Measurements from ENCODE around the gene PRDM16.

The PRDM16 gene

GRCh38 chr1:3142236-3142635 is 73.2 kb downstream of the PRDM16 start:
- no peak for DNase-seq

GRCh38 chr1:3142751-3143150 is 73.7 kb downstream of the PRDM16 start:
- DNase-seq = no peak

GRCh38 chr1:3145532-3146325 is 76.7 kb downstream of the PRDM16 start:
- DNase-seq = no peak

DNA sequence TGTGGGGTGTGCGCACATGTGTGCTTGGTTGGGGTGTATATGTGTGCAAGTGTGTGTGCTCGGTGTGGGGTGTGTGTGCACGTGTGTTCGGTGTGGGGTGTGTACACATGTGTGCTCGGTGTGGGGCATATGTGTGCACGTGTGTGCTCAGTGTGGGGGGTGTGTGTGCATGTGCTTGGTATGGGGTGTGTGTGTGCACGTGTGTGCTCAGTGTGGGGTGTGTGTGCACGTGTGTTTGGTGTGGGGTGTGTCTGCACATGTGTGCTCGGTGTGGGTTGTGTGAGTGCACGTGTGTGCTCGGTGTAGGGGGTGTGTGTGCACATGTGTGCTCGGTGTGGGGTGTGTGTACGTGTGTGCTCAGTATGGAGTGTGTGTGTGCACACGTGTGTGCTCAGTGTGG is 77.5 kb downstream of the PRDM16 start:
- DNase-seq = no peak

DNA sequence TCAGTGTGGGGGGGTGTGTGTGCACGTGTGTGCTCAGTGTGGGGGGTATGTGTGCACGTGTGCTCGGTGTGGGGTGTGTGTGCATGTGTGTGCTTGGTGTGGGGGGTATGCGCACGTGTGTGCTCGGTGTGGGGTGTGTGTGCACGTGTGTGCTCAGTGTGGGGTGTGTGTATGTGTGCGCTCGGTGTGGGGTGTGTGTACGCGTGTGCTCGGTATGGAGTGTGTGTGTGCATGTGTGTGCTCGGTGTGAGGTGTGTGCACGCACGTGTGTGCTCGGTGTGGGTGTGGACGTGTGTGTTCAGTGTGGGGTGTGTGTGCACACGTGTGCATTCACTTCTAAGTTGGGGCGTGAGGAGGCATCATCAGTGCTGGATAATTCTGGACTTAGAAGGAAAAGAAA is 77.9 kb downstream of the PRDM16 start:
- DNase-seq = no peak

DNA sequence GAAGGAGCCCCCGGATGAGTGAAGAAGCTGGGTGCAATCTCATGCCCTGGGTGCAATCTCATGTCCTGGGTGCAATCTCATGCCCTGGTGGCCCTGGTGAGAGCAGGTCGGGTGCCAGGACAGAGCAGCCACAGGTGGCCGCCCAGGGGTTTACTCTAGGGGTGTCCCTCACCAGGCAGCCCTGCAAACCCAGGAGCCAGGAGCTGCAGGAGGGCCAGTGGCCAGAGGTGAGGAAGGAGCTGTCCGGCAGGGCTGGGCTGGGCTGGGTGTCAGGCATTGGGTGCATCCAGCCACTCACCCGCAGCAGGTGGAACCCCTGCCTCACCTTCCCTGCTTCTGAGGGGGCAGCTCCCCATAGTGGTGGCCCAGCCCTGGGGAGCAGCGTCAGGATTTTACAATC is 79.2 kb downstream of the PRDM16 start:
- no peak for DNase-seq

GRCh38 chr1:3149277-3149676 is 80.3 kb downstream of the PRDM16 start:
- no peak for DNase-seq

DNA sequence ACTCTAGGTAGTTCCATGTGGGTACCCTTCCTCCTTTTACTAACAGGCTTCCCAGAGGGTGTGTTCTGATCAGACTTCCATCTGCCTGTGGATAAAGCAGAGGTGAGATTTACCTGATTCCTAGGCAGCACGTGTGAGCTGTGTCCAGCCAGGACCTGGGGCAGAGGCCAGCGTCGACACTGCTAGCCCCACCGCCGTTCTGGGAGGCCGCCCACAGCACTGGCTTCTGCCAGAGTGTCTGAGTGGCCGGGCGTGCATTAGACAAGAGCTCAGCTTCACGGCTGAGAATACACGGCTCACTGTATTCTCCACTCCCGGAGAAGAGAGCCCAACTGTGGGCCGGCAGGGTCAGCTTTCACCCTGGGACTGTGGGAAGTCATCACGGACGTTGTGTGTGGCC is 82.5 kb downstream of the PRDM16 start:
- no peak for DNase-seq

- DNase-seq = no peak
These were observed 83.1 kb downstream of the PRDM16 start for GRCh38 chr1:3152143-3152542.

DNA sequence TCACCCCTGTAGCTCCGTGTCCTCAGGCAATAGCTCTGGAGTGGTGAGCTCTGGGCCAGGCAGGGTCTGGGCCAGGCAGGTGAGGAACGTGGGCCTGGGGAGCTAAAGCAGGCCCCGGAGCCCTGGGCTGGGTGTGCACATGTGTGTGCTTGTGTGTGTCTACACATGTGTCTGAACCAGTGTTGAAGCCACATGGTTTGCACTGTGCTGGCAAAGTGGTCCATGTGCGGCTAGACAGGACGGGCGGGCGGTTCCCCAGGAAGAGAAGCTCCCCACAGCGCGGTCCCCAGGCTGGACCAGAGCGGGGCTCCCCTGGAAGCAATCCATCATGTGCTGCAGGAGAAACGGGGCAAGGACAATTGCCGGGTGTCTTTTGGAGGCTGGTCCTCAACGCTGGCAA is 84.2 kb downstream of the PRDM16 start:
- DNase-seq = no peak

DNA sequence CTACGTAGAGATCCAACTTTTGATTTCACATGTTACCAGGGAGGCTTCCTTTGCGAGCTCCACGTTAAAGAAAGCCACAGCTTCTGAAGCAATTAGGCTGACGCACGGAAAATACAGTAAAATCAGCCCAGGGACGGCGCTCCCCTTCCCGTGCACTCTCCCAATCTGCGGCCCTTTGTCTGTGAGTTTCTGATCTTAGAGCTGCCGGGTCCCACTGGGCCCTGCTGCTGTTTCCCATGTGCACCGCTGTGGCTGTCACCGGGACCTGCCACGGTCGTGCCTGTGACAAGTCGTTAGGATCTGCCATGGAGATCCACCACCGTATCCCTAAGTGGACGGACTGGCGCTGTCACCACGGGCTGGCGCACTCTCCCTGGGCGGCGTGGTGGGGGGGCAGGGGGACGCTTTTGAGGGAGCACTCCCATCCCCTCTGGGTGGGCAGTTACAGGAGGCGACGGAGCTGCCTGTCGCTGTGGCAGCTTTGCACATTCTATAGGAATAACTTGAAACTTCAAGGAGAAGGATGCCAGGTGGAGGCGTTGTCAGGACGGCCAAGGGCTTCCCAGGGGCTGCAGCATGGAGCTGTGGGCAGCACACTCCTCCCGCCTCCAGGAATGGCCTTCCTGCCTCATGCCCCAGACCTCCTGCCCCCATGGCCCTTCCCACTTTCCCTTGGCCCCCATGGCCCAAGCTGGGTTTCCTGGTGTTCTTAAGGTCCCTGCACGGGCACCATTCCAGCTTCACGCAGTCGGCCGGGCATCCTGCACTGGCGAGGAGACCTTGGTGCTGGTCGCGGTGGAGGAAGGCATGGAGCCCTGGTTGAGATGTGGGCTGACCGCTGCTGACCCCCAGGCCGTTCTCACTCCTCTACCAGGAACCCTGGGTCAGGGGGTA is 85.1 kb downstream of the PRDM16 start:
- no peak for DNase-seq

GRCh38 chr1:3155056-3155925 is 86.3 kb downstream of the PRDM16 start:
- DNase-seq = no peak

DNA sequence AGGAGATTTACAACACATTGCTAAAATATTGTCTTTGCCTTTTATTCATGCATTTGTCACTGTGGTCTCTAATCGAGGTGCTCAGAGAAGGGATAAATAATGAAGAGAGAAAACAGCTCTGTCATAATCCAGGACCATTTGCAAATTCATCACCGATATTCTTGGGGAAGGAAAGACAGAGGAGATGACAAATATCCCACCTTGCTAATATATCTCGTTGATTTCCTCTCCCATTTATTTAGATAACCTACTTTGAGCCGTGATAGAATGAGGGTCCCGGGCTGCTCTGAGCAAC is 86.9 kb downstream of the PRDM16 start:
- DNase-seq = no peak

GRCh38 chr1:3156936-3157335 is 87.9 kb downstream of the PRDM16 start:
- DNase-seq = peak in 3 of 14 donors; percentile 4 to 63 (median 15)

- no peak for DNase-seq
These were observed 89.3 kb downstream of the PRDM16 start for GRCh38 chr1:3158347-3158746.

GRCh38 chr1:3159121-3159520 is 90.1 kb downstream of the PRDM16 start:
- no peak for DNase-seq

- DNase-seq = no peak
These were observed 91.0 kb downstream of the PRDM16 start for GRCh38 chr1:3159996-3160395.

- DNase-seq = no peak
These were observed 91.7 kb downstream of the PRDM16 start for GRCh38 chr1:3160647-3161145.

DNA sequence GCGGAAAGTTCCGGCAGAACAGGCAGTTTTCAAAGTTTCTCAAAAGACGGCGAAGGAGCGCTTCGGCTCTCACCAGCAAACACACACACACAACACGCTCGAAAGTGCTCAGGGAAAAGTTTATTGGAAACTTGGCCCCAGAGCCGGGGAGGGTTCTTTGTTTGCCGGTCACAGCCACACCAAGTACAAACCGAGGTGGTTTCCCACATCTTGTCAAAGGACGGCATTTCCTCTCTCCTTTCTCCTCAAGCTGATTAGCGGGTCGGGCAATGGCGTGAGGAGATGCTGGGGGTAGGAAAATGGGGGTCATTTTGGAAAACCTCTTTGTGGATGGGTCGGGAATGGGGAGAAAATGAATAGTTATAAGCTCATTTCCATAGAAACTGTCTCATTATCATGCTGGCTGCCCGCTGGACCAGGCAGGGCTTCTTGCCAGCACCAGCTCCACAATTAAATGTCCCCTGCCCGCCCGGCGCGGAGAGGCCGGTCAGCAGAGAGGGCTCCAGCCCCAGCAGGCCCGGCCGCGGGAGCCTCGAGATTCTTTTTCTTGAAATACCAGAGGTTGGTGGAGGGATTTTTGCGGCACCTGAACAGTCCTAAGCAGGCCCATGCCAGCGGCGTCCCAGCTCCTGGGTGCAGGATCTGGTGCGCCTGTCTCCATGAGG is 92.3 kb downstream of the PRDM16 start:
- DNase-seq = peak in 11 of 14 donors; percentile 11 to 76 (median 55)

DNA sequence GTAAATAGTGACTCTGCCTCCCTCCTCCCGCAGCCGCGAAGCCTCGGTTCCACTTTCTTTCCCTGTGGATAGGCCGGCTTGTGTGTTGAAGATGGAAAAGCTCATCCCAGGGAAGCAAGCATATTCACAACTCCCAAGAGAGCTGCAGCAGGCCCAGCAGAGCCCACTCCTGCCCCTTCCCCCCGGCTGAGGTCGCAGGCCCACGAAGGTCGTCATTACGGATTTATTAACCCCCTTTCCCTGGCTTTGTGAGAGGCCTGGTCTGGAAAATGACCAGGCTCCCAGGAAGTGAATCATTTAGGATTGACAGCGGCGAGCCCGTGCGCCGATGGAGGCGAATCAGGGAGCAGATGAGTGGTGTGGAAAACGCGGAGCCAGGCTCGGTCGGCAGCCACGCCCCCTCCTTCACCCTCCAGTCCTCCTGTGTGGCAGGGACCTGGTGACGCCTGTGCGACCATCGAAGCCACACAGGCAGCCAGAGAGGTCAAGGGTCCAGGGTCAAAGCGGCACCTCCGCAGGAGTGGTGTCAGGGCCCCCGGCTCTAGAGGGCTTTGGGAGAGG is 93.4 kb downstream of the PRDM16 start:
- no peak for DNase-seq

GRCh38 chr1:3163356-3163755 is 94.4 kb downstream of the PRDM16 start:
- no peak for DNase-seq

- DNase-seq = no peak
These were observed 95.7 kb downstream of the PRDM16 start for GRCh38 chr1:3164671-3165070.

Measured in C1 segment of cervical spinal cord (tissue), 14 donors.